Measurements from ENCODE around the gene SLF2.

The SLF2 gene

DNA sequence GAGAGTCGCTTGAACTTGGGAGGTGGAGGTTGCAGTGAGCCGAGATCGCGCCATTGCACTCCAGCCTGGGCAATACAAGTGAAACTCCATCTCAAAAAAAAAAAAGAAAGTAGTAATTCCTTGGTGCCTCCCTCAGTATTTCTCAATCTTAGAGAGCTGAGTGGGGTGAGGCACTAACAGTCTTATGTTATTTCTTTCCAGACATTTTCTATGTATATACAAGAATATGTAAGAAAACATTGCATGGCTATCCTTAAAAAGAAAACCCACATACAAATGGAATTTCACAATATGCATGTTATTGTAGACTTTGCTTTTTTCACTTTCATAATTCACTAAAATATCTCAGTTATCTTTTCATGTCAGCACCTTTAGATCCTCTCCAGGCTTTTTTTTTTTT is 13.6 kb upstream of the SLF2 start:
- DNase-seq (ENCODE audit: low read depth) = no peak

DNA sequence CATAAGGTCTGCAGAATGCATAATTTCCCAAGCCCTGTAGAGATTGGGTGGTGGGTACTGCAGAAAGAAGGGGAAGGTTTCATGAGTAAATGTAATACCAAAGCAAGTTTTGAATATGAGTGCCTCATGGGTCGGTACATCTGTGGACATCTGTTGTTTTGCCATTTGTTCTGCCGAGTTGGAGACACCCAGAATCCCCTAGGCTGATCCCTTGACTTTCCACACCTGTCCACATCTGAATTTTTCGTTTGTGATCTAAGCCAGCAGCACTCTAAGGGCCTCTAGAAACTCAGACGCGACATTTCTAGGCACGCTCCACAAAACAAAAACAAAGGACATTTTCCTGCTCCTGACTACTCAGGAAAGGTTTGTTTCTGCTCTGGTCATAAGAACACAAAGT is 11.7 kb upstream of the SLF2 start:
- no peak for DNase-seq (ENCODE audit: low read depth)

DNA sequence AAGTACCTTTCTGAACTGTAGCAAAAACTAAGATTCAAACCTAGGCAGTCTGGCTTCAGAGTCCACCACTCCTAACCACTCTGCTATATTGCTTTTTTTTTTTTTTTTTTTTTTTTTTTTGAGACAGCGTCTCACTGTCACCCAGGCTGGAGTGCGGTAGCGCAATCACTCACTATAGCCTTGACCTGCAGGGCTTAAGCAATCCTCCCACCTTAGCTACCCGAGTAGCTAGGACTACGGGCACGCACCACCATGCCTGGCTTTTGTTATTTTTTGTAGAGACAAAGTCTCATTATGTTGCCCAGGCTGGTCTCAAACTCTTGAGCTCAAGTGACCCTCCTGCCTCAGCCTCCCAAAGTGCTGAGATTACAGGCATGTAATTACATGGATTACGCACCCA is 10.1 kb upstream of the SLF2 start:
- no peak for DNase-seq (ENCODE audit: low read depth)

DNA sequence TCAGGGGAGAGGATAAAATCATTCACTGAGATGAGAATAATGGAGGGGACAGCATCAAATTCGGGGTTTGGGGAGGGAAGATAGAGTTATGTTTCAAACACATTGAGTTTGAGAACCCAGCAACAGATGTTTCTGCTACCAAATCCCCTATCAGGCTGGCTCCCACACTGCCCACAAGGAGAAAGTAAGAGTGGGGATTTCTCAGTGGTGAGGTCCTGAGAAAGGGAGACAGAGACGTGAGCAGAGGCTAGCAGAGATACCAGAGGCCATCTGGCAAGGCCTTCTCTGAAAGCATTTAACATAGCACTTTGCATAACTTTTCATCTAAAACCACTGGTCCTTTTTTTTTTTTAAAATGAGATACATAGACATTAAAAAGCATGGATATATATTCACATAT is 7.8 kb upstream of the SLF2 start:
- DNase-seq (ENCODE audit: low read depth) = no peak

DNA sequence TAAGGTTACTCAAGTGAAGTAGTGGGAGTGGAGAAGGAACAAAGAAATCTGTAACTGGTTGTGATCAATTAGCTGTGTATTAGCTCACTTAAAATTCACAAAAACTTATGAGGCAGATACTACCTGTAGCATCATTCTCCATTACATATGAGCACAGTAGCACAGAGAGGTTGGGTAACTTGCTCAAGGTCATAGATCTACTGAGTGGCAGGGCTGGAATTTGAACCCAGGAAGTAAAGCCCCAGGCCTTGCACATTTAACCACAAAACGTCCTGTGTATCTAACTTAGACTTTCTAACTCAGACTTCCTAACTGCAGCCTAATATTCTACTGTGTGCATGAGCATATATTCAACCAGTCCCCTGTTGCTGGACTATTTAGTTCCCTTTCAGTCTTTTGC is 5.6 kb upstream of the SLF2 start:
- DNase-seq (ENCODE audit: low read depth) = no peak

DNA sequence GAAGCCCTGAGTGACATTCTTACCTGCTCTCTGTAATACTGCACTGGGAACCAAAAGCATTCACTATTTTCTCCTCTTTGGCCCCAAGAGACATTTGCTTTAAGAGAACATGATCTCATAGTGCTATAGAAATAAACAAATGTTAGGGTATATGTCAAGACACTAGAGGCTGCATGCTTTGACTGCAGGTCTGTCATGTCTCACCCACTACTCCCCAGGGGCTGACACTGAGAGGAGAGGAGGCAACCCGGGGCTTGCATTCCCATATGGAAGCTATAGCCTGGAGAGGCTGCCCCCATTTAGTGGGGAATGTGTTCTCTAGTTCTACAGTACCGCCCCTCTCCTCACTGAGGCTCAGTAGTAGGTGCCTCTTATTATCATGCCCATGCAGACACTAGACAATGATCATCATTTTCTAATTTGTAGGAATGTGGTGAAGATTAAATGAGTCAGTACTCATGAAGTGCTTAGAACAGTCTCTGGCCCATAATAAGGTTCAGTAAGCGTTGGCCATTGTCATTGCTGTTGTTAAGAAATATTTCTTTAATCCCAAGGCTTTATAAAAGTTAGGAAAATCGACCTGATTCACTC is 4.9 kb upstream of the SLF2 start:
- no peak for DNase-seq (ENCODE audit: low read depth)

DNA sequence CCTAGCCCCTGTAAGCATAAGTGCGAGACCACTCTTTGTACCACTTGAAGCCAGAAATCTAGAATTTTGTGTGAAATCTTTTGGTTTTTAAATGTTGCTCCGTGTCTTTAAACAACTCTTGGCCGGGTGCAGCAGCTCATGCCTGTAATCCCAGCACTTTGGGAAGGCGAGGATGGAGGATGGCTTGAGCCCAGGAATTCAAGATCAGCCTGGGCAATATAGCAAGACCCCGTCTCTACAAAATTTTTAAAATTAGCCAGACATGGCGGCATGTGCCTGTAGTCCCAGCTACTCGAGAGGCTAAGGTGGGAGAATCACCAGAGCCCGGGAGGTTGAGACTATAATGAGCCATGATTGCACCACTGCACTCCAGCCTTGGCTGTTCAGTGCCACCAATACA is 4.4 kb upstream of the SLF2 start:
- no peak for DNase-seq (ENCODE audit: low read depth)

DNA sequence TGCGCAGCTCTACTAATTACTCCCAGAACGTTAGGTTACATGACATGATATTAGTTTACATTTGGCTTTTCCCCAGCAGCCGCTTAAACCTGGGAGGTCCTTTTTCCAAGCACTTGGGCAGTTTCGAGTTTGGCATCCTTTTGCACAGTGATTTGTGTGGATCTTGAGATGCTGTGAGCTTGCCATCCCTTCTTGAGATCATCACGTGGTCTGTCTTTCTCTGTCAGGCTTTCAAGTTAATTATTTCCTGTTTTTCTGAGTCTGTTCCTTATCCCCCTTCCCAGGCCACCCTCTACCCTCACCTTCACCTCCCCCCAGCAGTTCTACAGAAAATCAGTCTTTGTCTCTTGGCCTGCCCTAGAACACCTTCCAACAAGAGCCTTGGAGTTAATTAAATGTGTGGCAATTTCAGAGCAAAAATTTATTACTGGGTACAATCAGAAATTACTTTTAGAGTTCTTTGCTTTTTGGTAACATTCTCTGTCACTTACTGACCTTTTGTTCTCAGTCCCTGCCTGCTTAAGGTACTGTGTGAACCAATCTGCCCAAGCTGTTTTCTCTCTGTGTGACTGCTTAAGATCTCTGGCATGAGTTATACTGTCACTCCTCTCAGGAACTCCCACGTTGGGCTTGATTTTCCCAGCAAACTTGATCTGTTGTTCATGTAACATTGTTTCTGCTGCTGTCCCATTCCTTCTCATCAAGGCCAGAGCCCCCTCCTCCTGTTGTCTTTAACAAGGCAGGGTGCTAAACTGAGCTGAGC is 3.1 kb upstream of the SLF2 start:
- no peak for DNase-seq (ENCODE audit: low read depth)

DNA sequence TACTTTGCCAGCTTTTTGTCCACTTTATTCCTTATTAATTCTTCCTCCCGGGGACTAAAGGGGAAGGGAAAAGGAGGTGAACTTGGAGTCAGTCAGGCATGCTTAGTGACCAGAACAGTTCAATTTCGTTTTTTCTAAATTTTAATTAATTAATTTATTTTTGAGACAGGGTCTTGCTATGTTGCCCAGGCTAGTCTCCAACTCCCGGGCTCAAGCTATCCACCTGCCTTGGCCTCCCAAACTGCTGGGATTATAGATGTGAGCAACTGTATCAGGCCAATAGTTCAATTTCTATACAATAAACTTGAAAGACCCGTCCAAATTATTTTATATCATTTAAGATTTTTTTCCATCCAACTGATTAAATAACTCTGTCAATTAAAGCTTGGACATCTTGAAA is 1.3 kb upstream of the SLF2 start:
- no peak for DNase-seq (ENCODE audit: low read depth)

DNA sequence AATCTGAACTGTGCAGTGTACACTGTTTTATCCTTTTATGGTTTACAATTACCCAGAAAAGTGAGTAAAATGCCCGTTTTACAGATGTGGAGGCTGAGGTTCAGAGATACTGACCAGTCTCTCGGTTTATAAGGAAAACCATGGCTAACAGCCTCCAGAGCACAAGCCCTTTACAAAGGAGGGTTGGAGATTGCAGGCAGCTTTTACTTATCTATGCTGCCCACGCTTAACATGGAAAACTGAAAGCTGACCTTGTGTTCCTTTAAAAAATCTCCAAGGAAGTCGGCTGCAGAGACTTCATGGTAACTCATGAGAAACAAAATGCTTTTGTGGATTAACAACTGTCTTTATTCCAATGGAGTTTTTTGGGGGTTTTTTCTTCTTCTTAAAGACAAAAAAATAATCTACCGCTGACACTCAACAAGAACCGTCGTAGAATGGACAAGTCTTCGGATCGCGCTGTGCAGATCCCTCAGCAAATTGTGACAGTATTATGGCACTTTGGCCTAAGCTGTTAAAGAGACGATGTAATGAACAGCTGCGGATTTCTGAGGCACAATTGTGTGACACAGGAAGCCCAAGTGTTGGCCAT is 654 bp upstream of the SLF2 start:
- DNase-seq (ENCODE audit: low read depth) = no peak

DNA sequence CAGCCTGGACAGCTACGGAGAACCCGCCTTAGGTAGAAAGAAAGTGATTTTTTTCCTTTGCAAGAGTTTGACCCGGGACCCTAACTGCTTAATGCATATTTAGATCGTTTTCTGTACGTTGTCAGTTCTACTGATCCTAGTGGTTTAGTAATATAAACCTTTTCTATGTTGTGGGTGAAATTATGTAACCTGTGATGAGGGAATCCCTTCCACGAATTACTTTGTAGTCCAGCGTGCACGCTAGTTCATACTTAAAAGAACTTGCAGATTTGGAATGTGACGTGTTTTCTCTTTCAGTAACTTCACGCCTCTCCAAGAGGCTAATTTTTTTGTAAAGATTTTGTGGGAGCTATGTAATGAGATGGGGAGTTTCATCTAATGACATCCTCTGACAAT is 705 bp downstream of the SLF2 start:
- DNase-seq (ENCODE audit: low read depth) = no peak

DNA sequence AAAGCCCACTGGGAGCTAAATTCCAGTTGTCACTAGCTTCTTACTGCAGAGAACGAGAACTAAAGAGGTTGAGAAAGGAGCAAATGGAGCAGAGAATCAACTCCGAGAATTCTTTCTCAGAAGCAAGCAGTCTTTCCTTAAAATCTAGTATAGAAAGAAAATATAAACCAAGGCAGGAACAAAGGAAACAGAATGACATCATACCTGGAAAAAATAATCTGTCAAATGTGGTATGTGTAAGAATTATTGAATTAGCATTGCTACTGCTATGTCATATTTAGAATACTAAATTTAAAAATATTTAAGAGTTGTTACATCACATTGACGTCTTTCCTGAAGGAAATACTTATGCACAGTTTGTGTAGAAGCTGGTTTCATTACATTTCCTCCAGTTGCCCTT is 4.3 kb downstream of the SLF2 start:
- no peak for DNase-seq (ENCODE audit: low read depth)

DNA sequence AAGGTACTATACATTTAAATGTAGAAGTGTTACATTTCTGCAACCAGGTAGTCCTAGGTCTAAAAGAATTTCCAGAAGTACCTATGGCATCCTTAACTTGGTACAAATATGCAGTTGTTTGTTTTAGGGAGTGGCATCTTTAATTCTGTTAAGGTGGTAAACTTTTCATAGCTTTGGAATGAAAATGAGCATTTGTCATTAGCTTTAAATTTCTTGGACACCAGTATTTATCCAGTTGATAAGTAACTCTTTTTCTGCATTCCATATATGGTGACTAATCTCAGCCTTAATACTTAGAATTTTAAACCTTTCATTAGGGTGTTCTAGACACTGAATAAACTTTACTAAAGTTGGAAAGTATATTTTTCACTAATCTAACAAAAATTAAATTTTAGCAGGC is 10.8 kb downstream of the SLF2 start:
- no peak for DNase-seq (ENCODE audit: low read depth)

DNA sequence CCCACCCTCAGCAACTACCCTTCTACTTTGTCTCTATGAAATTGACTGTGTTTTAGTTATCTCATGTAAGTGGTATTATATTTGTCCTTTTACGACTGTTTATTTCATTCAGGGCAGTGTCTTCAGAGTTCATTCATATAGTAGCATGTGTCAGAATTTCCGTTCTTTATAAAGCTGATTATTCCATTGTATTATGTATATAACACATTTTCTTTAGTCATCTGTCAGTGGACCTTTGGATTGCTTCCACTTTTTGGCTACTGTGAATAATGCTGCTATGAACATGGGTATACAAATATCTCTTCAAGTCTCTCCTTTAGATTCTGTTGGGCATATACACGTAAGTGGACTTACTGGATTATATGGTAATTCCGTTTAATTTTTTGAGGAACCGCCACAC is 14.5 kb downstream of the SLF2 start:
- DNase-seq (ENCODE audit: low read depth) = no peak

DNA sequence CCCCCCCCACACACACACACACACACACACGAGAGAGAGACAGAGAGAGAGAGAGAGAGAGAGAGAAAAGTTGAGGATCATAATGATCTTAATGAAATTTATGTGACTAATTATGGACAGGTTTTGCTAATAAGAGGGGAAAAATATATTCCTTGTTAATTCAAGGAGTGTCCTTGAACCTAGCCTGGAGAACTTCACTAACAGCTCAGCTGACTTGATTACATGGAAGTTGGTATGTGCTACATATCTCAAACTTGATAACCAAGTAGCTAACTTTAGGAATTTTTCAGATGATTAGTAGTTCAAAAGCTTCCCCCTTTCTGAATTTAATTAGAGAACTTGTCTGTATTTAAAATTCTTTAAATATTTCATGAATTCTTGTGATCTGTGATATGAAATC is 15.3 kb downstream of the SLF2 start:
- no peak for DNase-seq (ENCODE audit: low read depth)

DNA sequence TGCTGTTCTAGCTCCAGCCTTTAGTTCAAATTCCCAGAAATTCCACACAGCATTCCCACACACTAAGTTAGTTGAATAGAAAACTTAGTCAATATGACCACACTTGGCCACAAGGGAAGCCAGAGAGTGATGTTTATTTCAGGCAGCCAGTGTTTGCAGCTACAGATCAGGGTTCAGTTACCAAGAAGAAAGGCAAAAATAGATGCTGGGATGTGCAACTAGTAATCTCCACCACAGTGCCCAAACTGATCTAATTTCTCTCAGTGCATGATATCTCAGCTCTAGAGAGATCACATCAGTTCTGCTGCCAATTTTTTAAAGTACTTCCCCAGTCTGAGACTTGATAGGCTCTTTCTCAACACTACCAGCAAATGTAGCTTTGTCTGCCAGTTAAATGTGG is 17.6 kb downstream of the SLF2 start:
- DNase-seq (ENCODE audit: low read depth) = no peak

DNA sequence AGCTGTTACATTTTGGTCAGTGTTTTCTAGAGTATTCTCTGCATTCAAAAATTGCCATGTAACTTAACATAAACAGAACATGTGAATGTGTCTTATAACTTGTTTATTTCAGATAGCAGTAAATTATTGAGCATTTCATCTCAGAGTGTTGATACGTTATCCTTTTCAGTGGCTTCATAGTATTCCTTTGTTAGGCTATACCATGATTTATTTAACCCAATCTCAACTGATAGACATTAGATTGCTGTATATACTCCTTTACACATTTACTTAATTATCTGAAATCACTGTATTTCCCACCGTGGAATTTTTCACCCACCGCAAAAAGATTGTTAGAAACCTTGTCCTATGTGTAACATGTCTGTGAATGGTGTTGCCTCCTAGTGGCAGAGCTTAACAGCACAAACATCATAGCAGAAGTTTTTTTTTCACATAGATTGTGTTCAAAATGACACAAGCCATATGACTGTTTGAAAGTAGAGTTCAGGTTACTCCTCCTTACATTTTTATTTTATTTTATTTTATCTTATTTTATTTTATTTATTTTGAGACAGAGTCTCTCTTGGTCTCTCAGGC is 21.4 kb downstream of the SLF2 start:
- DNase-seq (ENCODE audit: low read depth) = no peak

DNA sequence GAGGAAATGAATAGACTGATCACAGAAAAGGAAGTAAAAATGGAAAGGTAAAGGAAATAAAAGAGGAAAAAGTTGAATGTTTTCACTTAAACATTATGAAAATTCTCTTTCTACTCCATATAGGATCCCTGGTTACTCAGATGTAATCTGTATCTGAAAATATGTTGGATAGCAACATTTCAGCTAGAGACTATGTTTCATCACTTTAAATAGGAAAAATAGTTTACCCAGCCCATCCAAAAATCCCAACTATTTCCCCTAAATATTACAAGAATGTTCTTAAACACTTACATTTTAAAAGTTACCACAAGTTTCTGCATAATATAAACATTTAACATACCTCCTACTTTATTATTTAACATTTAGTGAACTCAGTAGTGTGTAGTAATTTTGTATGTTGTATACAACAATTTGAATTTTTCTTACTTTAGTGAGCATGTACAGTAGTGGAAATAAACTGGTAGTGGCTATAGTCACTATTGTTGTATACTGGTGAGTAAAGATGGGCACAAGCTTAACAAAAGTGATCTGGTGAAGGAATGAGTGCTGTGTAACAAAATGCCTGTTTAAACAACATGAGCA is 27.1 kb downstream of the SLF2 start:
- no peak for DNase-seq (ENCODE audit: low read depth)

DNA sequence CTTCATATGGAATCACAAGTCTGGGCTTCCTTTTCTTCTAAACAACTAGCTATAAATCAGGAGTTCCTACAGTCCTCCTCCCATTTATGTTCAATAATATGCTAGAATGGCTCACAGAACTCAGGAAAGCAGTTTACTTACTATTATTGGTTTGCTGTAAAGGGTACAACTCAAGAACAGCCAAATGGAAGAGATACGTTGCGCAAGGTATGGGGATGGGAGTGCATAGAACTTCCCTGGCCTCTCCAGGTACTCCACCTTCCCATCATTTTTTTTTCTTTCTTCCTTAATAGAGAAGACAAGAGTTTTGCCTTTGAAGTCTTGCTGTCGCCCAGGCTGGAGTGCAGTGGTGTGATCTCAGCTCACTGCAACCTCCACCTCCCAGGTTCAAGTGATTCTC is 29.5 kb downstream of the SLF2 start:
- DNase-seq (ENCODE audit: low read depth) = no peak

DNA sequence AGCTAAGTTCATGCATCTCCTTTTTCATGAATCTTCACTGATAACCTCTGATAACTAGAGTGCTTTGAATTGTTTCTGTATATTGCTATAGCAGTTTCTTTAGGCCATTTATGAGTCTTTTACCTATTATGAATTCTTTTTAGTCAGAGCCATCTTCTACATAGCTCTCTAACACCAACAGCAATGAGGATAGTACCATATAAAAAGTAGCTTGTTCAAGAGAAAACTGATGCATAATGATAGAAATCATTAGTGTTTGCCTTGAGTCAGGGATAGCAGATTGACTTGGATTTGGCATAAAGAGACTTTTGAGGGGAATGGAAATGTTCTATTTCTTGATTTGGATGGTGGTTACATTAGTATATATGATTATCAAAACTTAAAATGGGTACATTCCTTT is 30.7 kb downstream of the SLF2 start:
- no peak for DNase-seq (ENCODE audit: low read depth)

DNA sequence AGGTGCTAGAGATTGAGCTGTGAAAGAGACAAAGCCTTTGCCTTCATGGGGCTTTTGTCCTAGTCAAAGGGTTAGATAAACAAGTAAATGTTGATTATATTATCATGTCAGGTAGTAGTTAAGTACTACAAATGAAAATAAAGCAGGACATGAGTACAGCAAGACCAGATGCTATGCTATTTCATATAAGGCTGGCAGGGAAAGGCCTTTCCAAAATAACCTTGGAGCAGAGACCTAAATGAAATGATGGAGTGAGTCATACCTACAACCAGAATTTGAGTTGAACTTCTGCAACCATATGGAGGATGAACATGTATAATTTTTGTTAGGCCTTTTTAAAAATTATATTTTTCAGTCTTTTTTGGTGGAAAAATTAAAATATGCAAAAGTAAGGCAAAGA is 33.0 kb downstream of the SLF2 start:
- DNase-seq (ENCODE audit: low read depth) = no peak

DNA sequence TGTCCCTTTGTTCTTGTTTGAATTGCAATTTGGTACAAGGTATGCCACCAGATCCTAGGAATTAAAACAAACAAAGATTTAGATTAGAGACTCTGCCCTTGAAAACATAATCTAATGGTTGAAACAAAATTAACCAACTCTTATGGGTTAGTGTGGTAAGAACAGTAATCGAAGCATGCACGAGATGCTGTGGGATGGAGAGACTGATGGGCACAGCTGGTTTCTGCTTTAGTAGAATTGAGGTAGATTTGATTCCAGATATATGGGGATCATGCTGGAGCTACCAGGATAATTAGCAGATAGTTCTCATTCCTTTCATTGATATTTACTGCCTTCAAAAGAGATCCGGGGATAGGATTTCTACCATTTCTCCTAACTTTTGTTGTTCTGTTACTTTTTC is 36.2 kb downstream of the SLF2 start:
- DNase-seq (ENCODE audit: low read depth) = no peak

DNA sequence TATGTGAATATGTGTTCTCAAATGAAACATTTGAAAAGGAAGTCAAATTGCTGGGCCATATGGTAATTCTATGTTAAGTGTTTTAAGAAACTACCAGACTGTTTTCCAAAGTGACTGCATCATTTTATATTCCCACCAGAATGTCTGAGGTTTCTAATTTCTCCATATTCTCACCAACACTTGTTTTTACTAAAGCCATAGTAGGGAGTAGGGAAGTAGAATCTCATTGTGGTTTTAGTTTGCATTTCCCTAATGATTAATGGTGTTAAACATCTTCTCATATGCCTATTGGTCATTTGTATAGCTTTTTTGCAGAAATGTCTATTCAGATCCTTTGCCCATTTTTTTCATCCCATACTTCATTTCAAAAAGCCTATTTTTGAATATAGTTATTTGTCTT is 47.5 kb downstream of the SLF2 start:
- no peak for DNase-seq (ENCODE audit: low read depth)

Measured in stimulated activated CD8-positive, alpha-beta memory T cell treated with anti-CD3 and anti-CD28 coated beads, Interleukin-4, amount 100 ng/mL, for 24 hours (primary cell).